GM10266 (cell line): Measurements from ENCODE around the gene IP6K2.

Source experiments
- DNase-seq: peaks from one replicate; pipeline ENCODE4 v3.0.0; 2012; ENCODE audit errors: extremely low spot score
- TF ChIP-seq, protein P1 (sequence below): IDR thresholded peaks from 2 replicates; pipeline ENCODE4 v1.5.1; 2012; ENCODE audit warnings: mild to moderate bottlenecking, low read depth; ENCODE audit not compliant: control insufficient read depth, insufficient read depth; ENCODE audit errors: missing control alignments

Gene IP6K2

GRCh38 chr3:48644898-48645760, 71.9 kb downstream of the IP6K2 start:
- TF ChIP-seq, protein P1, sequence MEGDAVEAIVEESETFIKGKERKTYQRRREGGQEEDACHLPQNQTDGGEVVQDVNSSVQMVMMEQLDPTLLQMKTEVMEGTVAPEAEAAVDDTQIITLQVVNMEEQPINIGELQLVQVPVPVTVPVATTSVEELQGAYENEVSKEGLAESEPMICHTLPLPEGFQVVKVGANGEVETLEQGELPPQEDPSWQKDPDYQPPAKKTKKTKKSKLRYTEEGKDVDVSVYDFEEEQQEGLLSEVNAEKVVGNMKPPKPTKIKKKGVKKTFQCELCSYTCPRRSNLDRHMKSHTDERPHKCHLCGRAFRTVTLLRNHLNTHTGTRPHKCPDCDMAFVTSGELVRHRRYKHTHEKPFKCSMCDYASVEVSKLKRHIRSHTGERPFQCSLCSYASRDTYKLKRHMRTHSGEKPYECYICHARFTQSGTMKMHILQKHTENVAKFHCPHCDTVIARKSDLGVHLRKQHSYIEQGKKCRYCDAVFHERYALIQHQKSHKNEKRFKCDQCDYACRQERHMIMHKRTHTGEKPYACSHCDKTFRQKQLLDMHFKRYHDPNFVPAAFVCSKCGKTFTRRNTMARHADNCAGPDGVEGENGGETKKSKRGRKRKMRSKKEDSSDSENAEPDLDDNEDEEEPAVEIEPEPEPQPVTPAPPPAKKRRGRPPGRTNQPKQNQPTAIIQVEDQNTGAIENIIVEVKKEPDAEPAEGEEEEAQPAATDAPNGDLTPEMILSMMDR = no peak
- no peak for DNase-seq

GRCh38 chr3:48642605-48643004, 74.4 kb downstream of the IP6K2 start:
- TF ChIP-seq, protein P1 = no peak
- DNase-seq = no peak

DNA sequence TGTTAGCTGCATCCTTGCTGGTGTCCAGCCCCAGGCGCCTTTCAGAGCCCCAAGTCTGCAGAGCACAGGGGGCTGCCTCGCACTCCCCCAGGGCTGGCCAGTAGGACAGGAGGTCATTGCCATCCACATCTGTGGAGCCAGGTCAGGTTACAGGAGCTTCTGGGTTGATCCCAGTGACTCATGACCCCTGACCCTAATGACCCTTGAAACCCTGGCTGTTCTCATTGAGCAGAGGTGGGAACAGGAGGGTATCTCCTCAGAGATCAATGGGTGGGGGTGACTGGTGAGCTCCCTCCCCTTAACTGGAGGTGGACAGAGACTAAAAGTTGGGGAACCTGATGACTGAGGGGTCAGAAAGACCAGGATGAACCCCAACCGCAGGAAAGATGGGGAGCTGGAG, 75.6 kb downstream of the IP6K2 start:
- TF ChIP-seq, protein P1 = no peak

DNA sequence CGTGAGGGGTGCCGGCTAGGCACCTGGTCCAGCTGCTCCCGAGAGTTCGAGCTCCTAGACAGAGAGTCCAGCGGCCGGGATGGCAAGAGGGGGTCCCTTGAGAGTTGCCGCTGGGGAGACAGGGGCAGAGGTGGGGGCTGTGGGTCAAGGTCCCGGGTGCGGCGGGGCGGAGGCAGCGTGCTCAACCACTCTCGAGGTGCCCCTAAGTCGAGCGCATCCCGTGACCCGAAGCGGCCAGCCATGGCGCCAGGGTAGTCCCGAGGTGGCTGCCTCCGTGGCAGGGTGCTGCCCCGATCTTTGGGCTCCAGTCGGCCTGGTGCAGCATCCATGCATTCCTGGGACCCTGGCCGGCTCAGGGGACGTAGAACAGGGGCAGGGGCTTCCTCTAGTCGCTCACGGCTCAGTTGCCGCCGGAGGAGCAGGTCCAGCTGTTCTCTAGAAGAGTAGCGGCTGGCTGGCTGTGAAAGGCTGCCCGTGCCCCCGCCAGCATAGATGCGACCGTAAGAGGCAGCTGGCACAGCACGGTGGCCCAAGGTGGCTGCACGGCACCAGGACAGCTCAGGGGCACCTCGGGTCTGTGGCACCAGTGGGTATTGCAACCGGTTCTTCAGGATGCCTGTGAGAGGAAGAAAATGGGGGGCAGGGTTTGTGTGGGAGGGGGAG, 76.9 kb downstream of the IP6K2 start:
- no peak for DNase-seq
- TF ChIP-seq, protein P1 = no peak

More for the DNA sequence above, 75.6 kb downstream of the IP6K2 start:
- DNase-seq = no peak
